Osteoblast (primary cell): ENCODE measurements around the gene TMEM167B. TPM values are rescaled to one million over a fixed set of nuclear protein-coding genes. Genes with fewer than 3 reads are reported as not detected.
A peak's percentile ranks its signal among the peaks of the same experiment; 100 is the strongest.

Experiments
- DNase-seq: peaks from one replicate; pipeline ENCODE4 v3.0.0; 2011; ENCODE audit warnings: low spot score, mixed read lengths; ENCODE audit not compliant: insufficient read length; ENCODE audit errors: missing footprints
- H2AFZ ChIP-seq: 2 replicates; pipeline ENCODE4 v1.6.0; 2011; ENCODE audit warnings: mild to moderate bottlenecking, low read length
- H3K27ac ChIP-seq: 2 replicates; pipeline ENCODE4 v1.5.1; 2011; ENCODE audit warnings: mild to moderate bottlenecking, low read depth, low read length, moderate library complexity
- H3K27me3 ChIP-seq: 2 replicates; pipeline ENCODE4 v1.6.0; 2012; ENCODE audit warnings: mild to moderate bottlenecking, control low read depth, inconsistent platforms, low read length, moderate library complexity; ENCODE audit not compliant: insufficient read depth
- H3K36me3 ChIP-seq: 2 replicates; pipeline ENCODE4 v1.5.1; 2011; ENCODE audit warnings: mild to moderate bottlenecking, low read length, control low read depth, moderate library complexity; ENCODE audit not compliant: insufficient read depth
- H3K4me1 ChIP-seq: 2 replicates; pipeline ENCODE4 v1.5.1; 2011; ENCODE audit warnings: mild to moderate bottlenecking, low read length, control low read depth, moderate library complexity; ENCODE audit not compliant: insufficient read depth
- H3K4me2 ChIP-seq: 2 replicates; pipeline ENCODE4 v1.6.0; 2011; ENCODE audit warnings: mild to moderate bottlenecking, low read length; ENCODE audit not compliant: insufficient read depth
- H3K4me3 ChIP-seq: fragments of 200-600 bp; sonication (generic); 3 replicates; pipeline ENCODE4 v1.5.1; 2012; ENCODE audit warnings: mild to moderate bottlenecking, low read length, inconsistent platforms; ENCODE audit not compliant: insufficient read depth
- H3K79me2 ChIP-seq: 2 replicates; pipeline ENCODE4 v1.6.0; 2012; ENCODE audit warnings: mild to moderate bottlenecking, low read length, control low read depth, inconsistent platforms; ENCODE audit not compliant: insufficient read depth
- H3K9me3 ChIP-seq: 2 replicates; pipeline ENCODE4 v1.5.1; 2011; ENCODE audit warnings: low read depth, low read length, control low read depth
- H4K20me1 ChIP-seq: 2 replicates; pipeline ENCODE4 v1.6.0; 2012; ENCODE audit warnings: mild to moderate bottlenecking, low read length, control low read depth; ENCODE audit not compliant: insufficient read depth
- CTCF ChIP-seq: IDR thresholded peaks from 2 replicates; pipeline ENCODE4 v1.5.1; 2011; ENCODE audit warnings: mild to moderate bottlenecking, low read depth, low read length, moderate library complexity; ENCODE audit errors: extremely low read depth
- total RNA-seq: library from RNA; depleted of rRNA; stranded (reverse); fragments of >200 nt; gene quantifications from 2 replicates; pipeline ENCODE4 v1.2.3, GENCODE V29; 2012

Gene TMEM167B
- total RNA-seq, 1 donor, result 24.6 TPM

DNA sequence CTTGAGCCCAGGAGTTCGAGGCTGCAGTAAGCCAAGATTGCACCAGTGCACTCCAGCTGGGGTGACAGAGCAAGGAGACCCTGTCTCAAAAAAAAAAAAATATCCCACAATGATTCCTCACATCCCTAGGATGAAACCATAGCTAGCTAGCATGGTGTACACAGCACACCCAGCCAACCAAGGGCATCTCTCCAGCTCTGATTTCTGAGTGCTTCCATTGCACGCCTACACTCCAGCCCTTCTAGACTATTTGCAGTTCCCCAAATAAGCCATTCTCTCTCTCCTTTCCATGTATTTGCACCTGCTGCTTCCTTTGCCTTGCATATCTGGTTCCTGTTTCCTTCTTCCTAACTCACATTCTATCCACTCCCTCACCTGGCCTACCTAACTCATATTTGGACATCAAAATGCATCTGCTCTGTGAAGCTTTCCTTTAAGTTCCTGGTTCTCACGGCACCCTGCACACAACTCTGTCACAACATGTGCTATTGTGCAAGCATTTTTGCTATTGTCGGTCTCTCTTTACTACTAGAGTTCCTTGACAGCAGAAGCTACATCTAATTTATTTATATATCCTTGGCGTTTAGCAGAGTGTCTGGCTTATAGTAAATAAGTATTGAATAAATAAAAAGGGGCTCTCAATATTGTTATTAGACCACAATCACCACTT, 21.0 kb downstream of the TMEM167B start:
- no peak for TF ChIP-seq CTCF
- Histone ChIP-seq H3K27me3 (peaks cover 43% of the 10 kb centered on the region), H3K36me3 (no peaks in the 10 kb centered on the region), H3K4me2 (no peak overlapping the region), H2AFZ (no peak overlapping the region), H3K27ac (no peak overlapping the region), H3K79me2 (no peaks in the 10 kb centered on the region), H3K4me1 (peaks cover 10% of the 10 kb centered on the region), H3K9me3 (no peaks in the 10 kb centered on the region), H4K20me1 (no peaks in the 10 kb centered on the region), H3K4me3 (no peak overlapping the region)
- no peak for DNase-seq

DNA sequence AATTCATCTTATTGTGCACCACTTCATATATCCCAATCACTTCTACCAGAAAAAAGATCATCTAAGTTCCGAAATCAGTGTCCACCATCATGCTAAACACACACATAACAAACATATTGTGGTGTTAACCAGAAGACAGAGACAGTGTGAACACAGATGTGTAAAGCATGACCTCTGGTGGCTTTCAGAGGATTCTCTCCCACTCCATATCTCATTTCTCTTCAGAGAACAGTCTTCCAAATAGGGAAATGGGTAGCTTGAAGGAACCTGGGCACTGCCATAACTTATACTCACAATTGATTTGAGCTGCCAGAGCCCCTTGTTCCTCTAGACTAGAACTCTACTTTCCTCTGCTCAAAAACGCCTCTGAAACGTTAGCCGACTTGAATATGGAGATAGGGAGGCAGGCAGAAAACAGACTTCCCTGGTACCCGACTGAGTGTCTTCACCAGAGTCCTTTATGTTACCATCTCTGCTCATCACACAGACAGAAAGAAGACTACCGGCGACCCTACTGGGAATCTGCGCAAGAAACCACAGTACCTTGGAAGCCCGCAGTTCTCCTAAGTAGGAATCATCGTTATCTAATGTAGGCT, 21.6 kb downstream of the TMEM167B start:
- H3K4me1 ChIP-seq, result peaks cover 10% of the 10 kb centered on the region
- H3K79me2 ChIP-seq, result no peaks in the 10 kb centered on the region
- TF ChIP-seq CTCF, result peak; percentile 39
- no peaks in the 10 kb centered on the region for H3K36me3 ChIP-seq
- H3K9me3 ChIP-seq, result no peaks in the 10 kb centered on the region
- peak overlapping the region; percentile 91 for H3K4me2 ChIP-seq
- H4K20me1 ChIP-seq, result no peaks in the 10 kb centered on the region
- peak overlapping the region; percentile 34 for H3K27ac ChIP-seq
- peaks cover 43% of the 10 kb centered on the region for H3K27me3 ChIP-seq
- H2AFZ ChIP-seq, result peak overlapping the region; percentile 63
- DNase-seq, result peak; percentile 87
- H3K4me3 ChIP-seq, result peak overlapping the region; percentile 64

DNA sequence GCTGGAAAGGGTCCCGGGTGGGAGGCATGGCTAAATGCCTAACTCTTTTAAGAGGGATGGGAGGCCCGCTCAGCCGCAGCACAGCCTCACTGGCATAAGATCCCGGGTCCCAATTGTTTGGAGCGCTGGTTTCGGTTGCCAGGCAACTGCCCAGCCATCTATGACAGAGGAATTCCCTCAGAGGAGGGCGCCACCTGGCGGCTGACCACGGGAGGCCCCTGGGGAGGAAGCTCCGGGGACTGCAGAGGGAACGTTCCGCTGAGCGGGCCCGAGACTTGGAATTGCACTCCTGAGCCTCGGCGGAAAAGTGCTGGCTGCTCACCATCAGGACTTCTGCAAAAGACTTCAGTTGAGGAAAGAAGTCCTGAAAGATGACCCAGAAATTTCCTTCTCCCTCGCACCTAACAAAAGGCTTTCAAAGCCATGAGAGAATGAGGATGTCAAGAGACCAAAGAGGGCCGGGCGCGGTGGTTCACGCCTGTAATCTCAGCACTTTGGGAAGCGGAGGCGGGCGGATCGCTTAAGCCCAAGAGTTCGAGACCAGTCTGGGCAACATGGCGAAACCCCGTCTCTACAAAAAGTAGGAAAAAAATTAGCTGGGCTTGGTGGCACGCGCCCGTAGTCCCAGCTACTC, 22.2 kb downstream of the TMEM167B start:
- Histone ChIP-seq H4K20me1 (no peaks in the 10 kb centered on the region), H3K36me3 (no peaks in the 10 kb centered on the region), H3K9me3 (no peaks in the 10 kb centered on the region), H3K27me3 (peaks cover 41% of the 10 kb centered on the region), H3K27ac (peak overlapping the region; percentile 34), H3K4me3 (peak overlapping the region; percentile 64), H2AFZ (peak overlapping the region; percentile 67), H3K4me1 (peaks cover 10% of the 10 kb centered on the region), H3K4me2 (peak overlapping the region; percentile 91), H3K79me2 (no peaks in the 10 kb centered on the region)
- peak; percentile 98 for DNase-seq
- peak; percentile 96 for TF ChIP-seq CTCF
